GM19328 (cell line): Measurements from ENCODE around the gene LRRC3.
"Not testable (repeated sequence)": the region's sequence is repeated elsewhere in the genome, so short reads cannot be mapped to it uniquely, and the experiment has no call there.

Experiments used
- ATAC-seq: cut with Tn5 transposase; IDR thresholded peaks from one replicate; pipeline ENCODE4 v1.9.1; 2021; ENCODE audit warnings: mild to moderate bottlenecking, moderate library complexity; ENCODE audit not compliant: unreplicated experiment

LRRC3 gene

DNA sequence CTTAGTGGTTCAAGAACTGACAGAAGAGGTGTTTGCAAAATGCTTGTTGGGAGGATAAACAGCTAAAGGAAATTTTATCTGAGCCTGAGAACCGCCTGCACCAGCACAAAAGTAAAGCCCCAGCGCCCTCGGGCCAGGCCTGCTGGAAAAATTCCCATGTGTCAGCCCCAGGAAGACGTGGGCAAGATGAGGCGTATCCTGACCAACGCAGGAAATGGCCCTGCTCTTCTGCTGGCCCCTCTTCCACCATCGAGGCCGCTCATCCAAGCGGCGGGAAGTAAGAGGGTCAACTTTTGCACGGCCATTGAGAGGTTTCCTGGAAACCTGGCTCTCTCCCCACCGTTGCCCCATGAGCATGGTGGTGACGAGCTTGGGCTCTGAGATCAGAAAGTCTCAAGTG lies 39.6 kb downstream of the LRRC3 start:
- no peak for ATAC-seq

DNA sequence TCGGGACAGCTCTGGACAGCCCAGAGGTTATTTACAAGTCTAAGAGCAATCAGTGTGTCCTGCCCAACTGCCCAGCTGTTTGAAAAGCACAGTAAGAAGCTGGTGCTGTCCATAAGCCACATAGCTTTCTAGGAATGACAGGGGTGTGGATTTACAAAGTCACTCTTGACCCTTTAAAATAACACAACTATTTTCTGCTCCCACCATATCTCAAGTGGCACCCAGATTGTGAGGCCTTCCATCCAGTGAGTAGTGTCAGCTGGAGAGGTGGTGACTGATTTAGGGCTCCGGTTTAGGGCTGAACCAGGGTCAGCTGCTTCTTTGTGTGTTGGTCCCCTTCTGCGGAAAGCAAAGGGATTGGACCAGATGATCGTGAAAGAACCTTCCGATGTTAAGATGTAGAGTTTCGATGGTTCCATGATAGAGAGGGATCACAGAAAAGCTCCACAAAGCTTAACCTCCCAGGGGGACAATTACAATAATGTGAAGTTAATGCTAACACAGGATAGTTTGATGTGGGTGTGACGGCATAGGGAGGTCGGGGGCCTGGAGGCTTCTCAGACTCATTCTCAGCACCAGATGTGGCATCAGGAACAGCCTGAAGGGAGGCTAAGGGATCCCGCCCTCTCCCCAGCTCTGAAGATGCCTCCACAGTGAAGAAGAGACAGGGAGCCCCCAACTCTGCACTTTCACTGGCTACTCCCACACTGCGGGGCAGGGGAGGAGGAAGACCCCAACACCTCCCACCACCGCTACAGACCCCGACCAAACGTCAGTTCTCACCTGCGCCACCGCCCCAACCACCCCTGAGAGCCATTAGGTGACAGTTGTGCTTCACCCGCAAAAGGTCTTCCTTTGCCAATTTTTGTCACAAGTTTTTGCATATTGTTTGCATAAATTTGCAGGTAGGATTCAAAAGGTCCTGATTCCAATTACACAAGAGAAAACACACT lies 40.6 kb downstream of the LRRC3 start:
- ATAC-seq = no peak

DNA sequence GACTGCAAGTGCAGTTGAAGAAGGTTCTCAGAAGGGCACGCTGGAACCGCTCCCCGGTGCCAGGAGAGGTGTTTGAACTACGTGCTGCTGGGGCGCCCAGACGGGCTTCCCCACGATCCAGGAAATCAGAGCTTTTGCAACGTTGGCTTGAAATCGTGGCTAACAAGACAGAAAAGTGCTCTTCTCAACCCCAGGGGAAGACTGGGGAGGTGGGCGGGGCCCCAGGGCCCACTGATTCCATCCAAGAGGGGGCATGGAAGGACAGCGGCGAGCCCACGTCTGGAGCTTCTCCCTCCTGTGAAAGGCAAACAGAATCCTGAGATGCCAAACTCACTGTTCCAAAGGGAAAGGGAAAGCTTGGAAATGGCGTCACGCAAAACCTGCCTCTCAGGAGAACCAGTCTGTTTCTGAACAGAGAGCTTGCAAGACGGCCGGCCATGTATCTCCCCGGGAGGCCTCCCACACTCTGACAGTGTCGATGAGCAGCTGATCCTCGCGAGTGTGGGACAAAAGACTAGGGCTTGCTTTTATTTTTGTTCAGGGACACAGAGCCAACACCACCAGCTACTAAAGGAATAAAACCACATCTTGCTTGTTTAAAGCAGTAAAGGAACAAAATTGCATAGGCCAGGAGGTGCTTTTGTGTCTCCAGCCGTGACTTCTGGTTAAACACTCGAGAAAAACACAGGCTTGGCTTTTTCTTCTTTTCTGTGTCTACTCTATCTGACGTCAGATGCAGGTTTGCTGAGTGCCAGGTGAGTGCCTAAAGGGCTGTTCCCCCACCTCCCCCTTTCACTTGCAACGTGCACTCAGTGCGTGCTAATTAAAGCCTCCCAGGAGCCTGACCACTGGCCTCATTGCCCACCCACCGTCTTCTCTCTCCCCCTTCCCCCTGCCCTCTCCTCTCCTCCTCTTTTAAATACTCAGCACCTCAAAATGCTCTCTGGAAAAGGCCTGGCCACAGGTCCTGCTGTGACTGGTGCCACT lies 41.5 kb downstream of the LRRC3 start:
- no peak for ATAC-seq

DNA sequence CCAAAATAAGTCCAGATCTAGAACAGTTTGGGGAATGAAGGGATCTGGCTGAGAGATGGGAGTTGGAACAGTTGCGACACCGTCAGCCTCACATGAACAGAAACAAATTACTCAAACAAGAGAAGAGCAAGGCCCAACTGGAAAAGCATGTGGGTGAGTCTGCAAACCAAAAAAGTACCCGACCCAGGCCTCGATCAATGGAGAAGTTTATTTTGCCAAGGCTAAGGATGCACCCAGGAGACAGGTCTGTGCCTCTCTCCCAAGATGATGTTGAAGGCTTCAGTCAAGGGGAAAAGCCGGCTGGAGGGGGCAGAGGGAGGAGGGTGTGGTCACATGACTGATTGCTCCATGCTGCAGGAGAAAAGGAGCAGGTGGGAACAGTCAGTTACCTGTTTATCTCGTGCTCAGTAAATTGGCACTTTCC lies 42.4 kb downstream of the LRRC3 start:
- no peak for ATAC-seq

DNA sequence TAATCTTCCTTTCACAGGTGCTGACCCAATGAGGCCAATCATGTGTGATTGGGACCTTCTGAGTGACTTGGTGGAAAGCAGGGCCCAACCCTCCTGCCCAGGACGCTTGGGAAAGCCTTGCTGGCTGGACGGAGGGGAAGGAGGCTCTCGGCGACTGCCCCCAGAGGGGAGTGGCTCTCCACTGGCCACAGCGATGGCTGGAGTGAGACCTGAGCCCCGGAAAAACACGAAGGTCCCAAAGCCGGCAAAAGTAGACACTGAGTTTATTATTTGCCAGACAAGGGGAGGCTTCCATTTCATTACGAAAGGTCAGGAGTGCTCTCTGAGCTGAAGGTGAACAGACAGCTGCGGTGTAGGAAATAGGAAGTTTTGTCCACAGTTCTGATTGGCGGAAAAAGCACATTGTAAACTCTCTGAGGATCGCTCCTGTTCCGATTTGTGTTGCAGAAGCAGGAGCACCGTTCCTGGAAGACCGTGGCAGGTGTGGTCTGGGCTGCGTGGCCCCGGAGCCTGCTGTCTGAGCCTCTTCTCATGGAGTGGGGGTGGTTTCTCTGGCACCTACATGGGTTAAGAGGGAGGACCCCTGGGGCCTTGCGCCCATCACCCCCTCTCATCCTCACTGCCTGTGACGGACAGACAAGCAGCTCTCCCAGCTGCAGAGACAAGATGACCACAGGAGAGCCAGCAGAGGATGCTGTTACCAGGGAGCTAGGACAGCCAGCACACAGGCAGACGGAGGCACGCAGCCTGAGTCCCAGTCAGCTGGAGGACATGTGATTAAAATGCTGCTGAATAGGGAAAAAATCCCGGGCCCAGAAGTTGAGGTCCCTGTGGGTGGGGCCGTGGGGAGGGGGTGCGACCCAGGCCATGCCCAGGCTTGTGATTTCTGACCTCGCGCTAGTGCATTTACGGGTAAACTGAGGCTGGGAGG lies 43.2 kb downstream of the LRRC3 start:
- no peak for ATAC-seq

DNA sequence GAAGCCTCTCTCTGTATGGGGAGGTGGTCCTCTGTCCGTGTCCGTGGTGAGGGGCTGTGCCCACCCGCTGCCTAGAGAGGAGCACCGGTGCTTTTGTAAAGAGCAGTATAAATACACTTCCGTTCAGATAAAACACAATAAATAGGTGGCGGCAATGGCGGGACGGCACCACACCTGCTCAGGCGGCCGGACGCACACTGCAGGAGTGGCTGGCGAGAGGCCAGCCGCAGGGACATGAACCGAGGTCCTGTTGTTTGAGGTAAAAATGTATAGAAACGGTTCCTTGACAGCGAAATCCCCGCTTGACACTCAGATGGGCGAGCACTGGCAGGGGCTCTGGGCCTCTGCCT lies 43.9 kb downstream of the LRRC3 start:
- no peak for ATAC-seq

DNA sequence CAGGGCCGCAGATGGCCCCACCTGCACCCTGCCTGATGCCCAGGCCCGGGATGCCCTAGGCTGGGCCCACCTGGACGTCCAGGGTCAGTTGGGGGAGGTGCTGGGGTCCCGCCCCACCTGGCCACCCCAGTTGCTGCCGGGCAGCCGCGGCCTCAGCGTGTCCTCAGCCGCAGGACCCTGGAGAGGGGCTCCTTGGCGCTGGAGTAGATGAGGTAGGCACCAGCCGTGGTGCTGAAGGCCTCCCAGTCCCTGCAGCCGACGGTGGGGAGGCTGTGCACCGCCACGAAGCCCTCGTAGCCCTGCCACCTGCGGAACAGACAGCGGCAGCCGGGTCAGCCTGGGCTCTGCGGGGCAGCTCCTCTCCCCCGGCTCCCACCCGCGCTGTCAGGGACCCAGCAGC lies 44.3 kb downstream of the LRRC3 start:
- no peak for ATAC-seq

DNA sequence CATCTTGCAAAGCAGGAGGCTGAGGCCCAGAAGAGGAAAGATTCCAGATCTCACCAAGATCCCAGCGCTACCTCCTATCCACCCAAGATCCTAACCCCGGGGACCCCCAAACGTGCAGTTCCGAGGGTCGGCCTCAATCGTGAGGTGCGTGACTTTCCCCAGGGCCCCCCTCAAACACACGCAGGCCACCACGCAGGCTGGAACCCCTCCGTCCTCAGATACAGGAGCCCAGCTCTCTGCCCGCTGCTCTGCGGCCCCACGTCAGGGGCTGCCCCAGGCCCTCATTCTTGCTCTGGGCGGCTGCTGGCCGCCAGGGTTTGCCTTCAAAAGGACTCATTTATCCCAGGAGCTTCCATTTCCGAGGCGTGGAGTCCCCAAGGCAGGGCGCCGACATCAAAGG lies 44.8 kb downstream of the LRRC3 start:
- ATAC-seq = no peak

DNA sequence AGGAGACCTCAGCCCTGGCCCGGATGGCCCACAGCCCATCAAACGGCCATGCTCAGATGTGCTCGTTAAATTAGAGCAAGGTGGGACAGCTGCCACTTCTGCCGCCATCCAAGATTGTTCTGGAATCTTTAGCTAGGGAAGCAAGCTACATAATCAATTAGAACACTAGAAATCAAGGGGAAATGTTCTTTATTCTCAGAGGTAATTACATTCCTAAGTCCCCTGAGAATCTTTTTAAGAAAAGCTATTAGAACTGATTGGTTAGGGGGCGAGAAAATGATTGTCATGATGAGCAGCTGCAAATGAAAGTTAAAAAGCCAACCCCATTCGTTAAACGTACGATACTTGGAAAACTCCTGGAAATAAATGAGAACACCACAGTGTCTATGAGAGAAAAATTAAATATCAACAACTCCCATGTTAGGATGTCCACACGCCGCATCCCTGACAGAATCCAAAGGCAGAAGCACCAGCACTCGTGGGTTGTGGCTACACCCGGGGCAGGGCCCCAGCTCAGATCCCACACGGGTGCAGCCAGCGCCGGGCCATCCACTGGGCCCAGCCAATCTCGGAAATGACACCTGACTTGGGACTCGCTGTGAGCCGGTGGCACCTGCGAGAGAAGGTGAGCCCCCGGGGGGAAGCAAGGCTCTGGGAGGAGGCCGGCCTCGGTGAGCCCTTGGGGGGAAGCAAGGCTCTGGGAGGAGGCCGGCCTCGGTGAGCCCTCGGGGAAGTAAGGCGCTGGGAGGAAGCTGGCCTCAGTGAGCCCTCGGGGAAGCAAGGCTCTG lies 47.1 kb downstream of the LRRC3 start:
- no peak for ATAC-seq

DNA sequence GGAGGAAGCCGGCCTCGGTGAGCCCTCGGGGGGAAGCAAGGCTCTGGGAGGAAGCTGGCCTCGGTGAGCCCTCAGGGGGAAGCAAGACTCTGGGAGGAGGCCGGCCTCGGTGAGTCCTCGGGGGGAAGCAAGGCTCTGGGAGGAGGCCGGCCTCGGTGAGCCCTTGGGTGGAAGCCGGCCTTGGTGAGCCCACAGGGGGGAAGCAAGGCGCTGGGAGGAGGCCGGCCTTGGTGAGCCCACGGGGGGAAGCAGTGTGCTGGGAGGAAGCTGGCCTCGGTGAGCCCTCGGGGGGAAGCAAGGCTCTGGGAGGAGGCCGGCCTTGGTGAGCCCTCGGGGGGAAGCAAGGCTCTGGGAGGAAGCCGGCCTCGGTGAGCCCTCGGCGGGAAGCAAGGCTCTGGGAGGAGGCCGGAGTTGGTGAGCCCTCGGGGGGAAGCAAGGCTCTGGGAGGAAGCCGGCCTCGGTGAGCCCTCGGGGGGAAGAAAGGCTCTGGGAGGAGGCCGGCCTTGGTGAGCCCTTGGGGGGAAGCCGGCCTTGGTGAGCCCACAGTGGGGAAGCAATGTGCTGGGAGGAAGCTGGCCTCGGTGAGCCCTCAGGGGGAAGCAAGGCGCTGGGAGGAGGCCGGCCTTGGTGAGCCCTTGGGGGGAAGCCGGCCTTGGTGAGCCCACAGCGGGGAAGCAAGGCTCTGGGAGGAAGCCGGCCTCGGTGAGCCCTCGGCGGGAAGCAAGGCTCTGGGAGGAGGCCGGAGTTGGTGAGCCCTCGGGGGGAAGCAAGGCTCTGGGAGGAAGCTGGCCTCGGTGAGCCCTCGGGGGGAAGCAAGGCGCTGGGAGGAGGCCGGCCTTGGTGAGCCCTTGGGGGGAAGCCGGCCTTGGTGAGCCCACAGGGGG lies 47.9 kb downstream of the LRRC3 start:
- not testable (repeated sequence) for ATAC-seq

DNA sequence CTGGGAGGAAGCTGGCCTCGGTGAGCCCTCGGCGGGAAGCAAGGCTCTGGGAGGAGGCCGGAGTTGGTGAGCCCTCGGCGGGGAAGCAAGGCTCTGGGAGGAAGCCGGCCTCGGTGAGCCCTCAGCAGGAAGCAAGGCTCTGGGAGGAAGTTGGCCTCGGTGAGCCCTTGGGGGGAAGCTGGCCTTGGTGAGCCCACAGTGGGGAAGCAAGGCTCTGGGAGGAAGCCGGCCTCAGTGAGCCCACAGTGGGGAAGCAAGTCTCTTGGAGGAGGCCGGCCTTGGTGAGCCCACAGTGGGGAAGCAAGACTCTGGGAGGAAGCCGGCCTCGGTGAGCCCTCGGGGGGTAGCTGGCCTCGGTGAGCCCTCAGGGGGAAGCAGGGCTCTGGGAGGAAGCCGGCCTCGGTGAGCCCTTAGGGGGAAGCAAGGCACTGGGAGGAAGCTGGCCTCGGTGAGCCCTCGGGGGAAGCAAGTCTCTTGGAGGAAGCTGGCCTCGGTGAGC lies 48.6 kb downstream of the LRRC3 start:
- no peak for ATAC-seq

DNA sequence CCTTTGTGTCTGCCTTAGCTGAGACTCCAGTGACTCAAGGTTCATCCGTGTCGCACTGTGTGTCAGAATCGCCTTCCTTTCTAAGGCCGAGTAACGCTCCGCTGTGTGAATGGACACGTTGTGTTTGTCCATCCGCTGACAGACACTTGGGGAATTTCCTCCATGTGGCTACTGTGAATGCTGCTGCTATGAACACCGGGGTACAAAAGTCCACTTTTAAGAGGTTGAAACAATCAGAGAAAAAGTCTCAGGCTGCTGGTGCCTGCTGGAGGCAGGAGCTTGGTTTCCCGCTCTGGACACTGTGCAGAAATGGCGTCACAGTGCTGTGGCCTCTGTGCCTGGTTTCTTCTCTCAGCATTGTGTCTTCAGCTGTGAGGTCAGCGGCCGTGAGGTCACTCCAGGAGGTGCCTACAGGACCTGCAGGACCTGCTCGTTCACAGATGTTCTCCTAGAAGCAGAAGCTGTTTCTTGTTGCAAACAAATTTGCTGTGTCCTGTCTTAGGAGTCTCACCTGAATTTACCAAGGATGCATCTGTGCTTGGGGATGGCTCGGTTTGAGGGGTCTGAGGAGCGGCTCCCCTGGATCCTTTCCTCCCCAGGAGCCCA lies 50.5 kb downstream of the LRRC3 start:
- no peak for ATAC-seq

DNA sequence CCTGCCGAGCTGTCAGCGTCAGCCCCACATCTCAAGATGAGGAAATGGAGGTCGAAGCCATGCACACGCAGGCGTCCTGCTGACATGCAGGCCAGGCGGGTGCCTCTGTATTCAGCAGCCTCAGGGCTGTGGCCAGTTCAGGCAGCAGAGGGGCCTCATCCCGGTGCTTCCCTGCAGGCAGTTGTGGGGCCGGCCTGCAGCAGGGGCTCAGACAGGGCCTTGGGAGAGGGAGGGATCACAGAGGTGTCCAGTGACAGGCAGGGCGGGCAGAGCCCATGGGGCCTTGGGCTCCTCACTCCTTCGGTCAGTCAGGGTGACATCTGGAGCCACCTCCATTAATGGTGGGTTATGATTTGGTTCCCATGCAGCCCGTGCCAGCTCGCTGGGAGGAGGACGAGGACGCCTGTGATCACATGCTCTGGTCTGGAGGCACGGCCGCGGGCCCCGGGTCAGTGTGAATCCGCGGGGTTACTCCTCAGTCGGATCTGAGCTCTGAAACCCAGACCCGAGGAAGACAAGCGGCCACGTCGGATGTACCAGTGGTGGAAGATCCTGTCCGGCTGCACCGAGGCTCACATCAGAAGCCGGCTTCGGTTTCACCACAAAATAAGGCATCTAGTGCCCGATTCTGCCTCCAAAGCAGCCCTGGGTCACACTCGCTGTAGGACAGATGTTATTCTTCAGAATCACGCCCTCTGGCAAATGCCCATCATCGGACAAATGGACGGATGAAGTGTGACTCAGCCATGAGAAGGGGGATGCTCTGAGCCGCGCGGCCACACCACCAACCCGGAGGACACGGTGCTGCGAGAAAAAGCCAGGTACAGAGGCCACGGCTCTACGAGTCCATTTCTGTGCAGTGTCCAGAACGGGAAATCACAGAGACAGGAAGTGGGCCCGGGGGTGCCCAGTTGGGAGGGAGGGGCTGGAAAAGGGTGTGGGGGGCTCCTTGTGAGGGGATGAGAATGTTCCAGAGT lies 51.3 kb downstream of the LRRC3 start:
- ATAC-seq = no peak

DNA sequence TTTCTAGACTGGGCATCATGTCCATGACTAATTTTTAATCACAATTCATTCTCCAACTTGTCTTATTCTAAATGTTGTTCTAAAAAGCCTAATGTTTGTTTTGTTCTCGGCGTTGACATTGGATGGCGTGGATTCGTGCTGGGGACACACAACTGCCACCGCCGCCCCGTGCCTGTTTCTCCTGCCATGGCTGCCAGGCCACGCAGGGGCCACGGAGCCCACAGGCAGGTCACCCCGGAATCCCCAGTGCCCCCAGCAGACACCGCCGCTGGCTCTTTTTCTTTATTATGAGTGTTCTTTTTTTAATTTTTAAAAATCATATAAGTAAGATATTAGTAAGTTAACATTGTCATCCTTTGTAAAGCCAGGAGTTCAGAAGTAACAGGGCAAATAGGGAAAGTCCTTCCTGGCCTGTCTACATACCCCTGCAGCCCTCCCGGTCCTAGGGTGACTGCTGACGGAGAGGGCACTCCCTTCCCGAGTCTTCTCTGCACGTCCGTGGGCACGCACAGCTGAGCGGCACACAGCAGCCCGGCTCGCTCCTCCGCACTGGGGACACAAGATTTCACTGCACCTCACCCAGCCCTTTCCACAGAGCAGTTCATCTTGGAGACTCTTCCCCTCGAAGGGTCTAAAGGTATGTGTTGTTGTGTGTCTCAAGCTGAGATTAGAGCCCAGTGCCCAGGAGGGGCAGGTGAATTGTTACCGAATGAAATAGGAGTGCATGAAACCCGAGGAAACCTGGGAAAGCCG lies 52.5 kb downstream of the LRRC3 start:
- ATAC-seq = no peak

DNA sequence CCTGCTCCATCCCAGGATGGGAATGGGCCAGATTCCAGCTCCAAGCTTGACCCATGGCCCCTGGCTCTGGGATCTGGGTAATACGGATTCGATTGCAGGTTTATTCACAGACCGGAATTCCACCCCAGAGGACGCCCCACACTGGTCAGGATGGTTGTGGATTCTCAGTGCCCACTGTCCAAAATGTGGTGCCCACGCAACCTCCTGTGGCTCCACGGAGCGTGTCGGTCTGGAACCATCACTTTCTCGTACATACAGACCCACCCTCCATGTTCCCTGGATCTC lies 53.1 kb downstream of the LRRC3 start:
- ATAC-seq = no peak

DNA sequence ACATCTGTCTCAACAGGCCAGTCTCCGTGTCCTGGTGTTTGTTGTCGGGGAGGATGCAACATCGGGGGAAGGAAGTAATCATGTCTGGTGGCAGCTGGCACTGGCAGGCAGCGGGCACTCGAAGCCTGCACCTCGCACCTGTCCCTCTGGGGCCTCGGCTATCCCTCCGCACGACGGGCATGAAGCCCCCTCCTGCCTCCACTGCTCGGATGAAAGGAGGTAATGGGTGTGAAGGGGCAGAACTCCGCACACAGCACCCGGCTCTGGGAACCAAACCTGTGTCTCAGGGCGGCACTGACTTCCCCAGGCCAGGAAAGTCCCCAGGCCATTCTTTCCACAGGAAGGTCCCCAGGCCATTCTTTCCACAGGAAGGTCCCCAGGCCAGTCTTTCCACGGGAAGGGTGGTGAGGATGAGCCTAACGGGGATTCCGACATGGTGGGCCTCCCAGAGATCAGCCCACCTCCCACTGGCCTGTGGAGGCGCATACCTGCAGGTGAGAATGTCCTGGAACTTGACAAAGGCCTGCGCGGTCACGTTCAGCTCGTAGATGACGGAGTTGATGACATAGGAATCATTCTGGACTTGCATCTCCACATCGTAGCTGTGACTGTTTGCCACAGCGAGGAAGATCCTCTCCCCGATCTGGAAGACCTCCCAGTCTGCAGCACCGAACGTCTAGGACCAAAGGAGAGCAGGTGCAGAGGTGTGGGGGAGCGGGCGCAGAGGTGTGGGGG lies 53.6 kb downstream of the LRRC3 start:
- ATAC-seq = no peak
